NCI-H1417 treated with DMSO at 0.1 percent for 48 hours (cell line): Measurements from ENCODE around the gene G6PC2.
"Not testable (repeated sequence)": the region's sequence is repeated elsewhere in the genome, so short reads cannot be mapped to it uniquely, and the experiment has no call there.

ENCODE experiments used
- DNase-seq: peaks from one replicate; lab custom pipeline; 2025; lab: John Stamatoyannopoulos, UW

Gene G6PC2

GRCh38 chr2:168901003-168901402 is at the start of gene G6PC2:
Gene G6PC2 (plus strand): TSS chr2:168901291. CDS start chr2:168901332, 41 bp downstream.
- no peak for DNase-seq

GRCh38 chr2:168851674-168852320 is 49.3 kb upstream of the G6PC2 start:
- no peak for DNase-seq

GRCh38 chr2:168852481-168852880 is 48.6 kb upstream of the G6PC2 start:
- DNase-seq, result no peak

GRCh38 chr2:168853471-168853870 is 47.6 kb upstream of the G6PC2 start:
- DNase-seq, result no peak

- DNase-seq, result no peak
Observed at GRCh38 chr2:168854651-168855050, 46.4 kb upstream of the G6PC2 start.

GRCh38 chr2:168855601-168856000 is 45.5 kb upstream of the G6PC2 start:
- DNase-seq, result no peak

GRCh38 chr2:168858146-168858545 is 42.9 kb upstream of the G6PC2 start:
- no peak for DNase-seq

- DNase-seq, result not testable (repeated sequence)
Observed at GRCh38 chr2:168867164-168867563, 33.9 kb upstream of the G6PC2 start.

- DNase-seq, result not testable (repeated sequence)
Observed at GRCh38 chr2:168870369-168870768, 30.7 kb upstream of the G6PC2 start.

- DNase-seq, result not testable (repeated sequence)
Observed at GRCh38 chr2:168870824-168871223, 30.3 kb upstream of the G6PC2 start.

- no peak for DNase-seq
Observed at GRCh38 chr2:168874368-168875054, 26.6 kb upstream of the G6PC2 start.

- DNase-seq, result not testable (repeated sequence)
Observed at GRCh38 chr2:168882163-168882562, 18.9 kb upstream of the G6PC2 start.

GRCh38 chr2:168884975-168885374 is 16.1 kb upstream of the G6PC2 start:
- DNase-seq, result no peak

- no peak for DNase-seq
Observed at GRCh38 chr2:168889635-168890005, 11.5 kb upstream of the G6PC2 start.

- DNase-seq, result no peak
Observed at GRCh38 chr2:168890006-168890782, 10.9 kb upstream of the G6PC2 start, which contains the start of gene SPC25. Gene SPC25 (minus strand): TSS chr2:168890430. CDS start chr2:168889519, 911 bp downstream.

GRCh38 chr2:168892327-168892726 is 8.8 kb upstream of the G6PC2 start:
- no peak for DNase-seq

- DNase-seq, result no peak
Observed at GRCh38 chr2:168894101-168894500, 7.0 kb upstream of the G6PC2 start.

- no peak for DNase-seq
Observed at GRCh38 chr2:168894720-168895119, 6.4 kb upstream of the G6PC2 start.

GRCh38 chr2:168895771-168896170 is 5.3 kb upstream of the G6PC2 start:
- no peak for DNase-seq

GRCh38 chr2:168896783-168897182 is 4.3 kb upstream of the G6PC2 start:
- DNase-seq, result no peak

GRCh38 chr2:168897449-168897848 is 3.6 kb upstream of the G6PC2 start:
- no peak for DNase-seq

GRCh38 chr2:168903888-168904287 is 2.8 kb downstream of the G6PC2 start:
- no peak for DNase-seq

GRCh38 chr2:168904358-168904757 is 3.3 kb downstream of the G6PC2 start:
- DNase-seq, result no peak
